Erythroblast (primary cell): Measurements from ENCODE around the gene TMEM37.

Experiments used
- GATA1 ChIP-seq: IDR thresholded peaks from 2 replicates; pipeline ENCODE4 v1.6.1; 2011; ENCODE audit warnings: low read depth, mild to moderate bottlenecking, control low read depth, low read length, moderate library complexity
- POLR2A ChIP-seq: IDR thresholded peaks from 2 replicates; pipeline ENCODE4 v1.6.1; 2011; ENCODE audit warnings: mild to moderate bottlenecking, low read length

GRCh38 chr2:119422360-119423107, 9.1 kb upstream of the TMEM37 start:
- TF ChIP-seq POLR2A = no peak
- no peak for TF ChIP-seq GATA1
